Measurements from ENCODE around the gene MED14.

- TF ChIP-seq, protein P1, sequence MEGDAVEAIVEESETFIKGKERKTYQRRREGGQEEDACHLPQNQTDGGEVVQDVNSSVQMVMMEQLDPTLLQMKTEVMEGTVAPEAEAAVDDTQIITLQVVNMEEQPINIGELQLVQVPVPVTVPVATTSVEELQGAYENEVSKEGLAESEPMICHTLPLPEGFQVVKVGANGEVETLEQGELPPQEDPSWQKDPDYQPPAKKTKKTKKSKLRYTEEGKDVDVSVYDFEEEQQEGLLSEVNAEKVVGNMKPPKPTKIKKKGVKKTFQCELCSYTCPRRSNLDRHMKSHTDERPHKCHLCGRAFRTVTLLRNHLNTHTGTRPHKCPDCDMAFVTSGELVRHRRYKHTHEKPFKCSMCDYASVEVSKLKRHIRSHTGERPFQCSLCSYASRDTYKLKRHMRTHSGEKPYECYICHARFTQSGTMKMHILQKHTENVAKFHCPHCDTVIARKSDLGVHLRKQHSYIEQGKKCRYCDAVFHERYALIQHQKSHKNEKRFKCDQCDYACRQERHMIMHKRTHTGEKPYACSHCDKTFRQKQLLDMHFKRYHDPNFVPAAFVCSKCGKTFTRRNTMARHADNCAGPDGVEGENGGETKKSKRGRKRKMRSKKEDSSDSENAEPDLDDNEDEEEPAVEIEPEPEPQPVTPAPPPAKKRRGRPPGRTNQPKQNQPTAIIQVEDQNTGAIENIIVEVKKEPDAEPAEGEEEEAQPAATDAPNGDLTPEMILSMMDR (IDR thresholded peaks at IDR 0.05) = no peak
- no peak for TF ChIP-seq POLR2A (IDR thresholded peaks at IDR 0.05)
Observed at GRCh38 chrX:40778861-40779575, 43.7 kb upstream of the MED14 start.
